Measurements from ENCODE around the gene KCNIP4.

Gene KCNIP4

DNA sequence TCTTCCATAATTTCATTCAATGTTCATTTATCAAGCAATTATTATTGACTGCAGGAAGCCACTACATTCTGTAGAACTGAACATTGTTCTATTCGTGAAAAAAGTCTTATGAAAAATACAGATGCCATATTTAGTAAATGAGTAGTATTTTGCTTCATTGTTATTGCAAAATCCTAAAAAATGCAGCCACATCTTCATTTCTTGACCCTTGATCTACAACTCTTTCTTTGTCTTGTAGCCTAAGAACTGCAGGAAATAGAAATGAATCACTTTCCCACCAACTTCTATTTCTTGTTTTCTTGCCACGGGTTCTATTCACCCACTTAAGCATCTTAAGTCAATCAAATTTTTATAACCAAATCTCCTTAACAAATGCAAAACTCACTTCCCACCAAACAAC lies 63.3 kb downstream of the KCNIP4 start:
- peaks cover 3% of the 10 kb centered on the region for H3K9me3 Mint-ChIP-seq
- H3K4me3 Mint-ChIP-seq, result no peak overlapping the region
- no peak overlapping the region for H3K27ac Mint-ChIP-seq
- no peaks in the 10 kb centered on the region for H3K4me1 Mint-ChIP-seq
- H3K36me3 Mint-ChIP-seq, result no peaks in the 10 kb centered on the region
- no peak for ATAC-seq
- no peaks in the 10 kb centered on the region for H3K27me3 Mint-ChIP-seq

- Mint-ChIP-seq H3K4me1 (no peaks in the 10 kb centered on the region), H3K9me3 (peaks cover 3% of the 10 kb centered on the region), H3K27me3 (no peaks in the 10 kb centered on the region), H3K27ac (no peak overlapping the region), H3K4me3 (no peak overlapping the region), H3K36me3 (no peaks in the 10 kb centered on the region)
- ATAC-seq, result no peak
Measured at GRCh38 chr4:21884615-21885014, 64.0 kb downstream of the KCNIP4 start.

GRCh38 chr4:21882051-21882839 lies 66.3 kb downstream of the KCNIP4 start:
- no peaks in the 10 kb centered on the region for H3K27me3 Mint-ChIP-seq
- no peak overlapping the region for H3K27ac Mint-ChIP-seq
- ATAC-seq, result no peak
- H3K36me3 Mint-ChIP-seq, result no peaks in the 10 kb centered on the region
- no peaks in the 10 kb centered on the region for H3K4me1 Mint-ChIP-seq
- no peak overlapping the region for H3K4me3 Mint-ChIP-seq
- H3K9me3 Mint-ChIP-seq, result peaks cover 3% of the 10 kb centered on the region

DNA sequence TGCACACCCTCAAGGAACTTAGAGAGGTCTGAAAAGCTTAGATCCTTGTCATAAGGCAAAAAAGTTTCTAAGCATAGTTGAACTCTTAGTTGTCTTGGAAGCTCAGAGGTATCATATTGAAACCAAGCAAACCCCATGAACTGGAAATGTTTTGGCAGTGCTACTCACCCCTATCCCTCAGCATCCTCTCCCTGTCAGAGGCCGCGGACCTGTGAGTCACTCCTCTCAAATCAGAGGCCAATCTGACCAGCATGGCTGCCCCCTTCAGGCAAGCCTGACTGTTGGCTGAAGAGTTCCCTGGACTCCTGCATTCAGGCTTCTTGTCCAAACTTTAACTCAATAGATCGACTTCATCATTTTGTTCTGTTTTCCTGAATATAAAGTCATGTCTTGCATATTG lies 69.4 kb downstream of the KCNIP4 start:
- ATAC-seq, result no peak
- Mint-ChIP-seq H3K4me1 (no peaks in the 10 kb centered on the region), H3K27me3 (no peaks in the 10 kb centered on the region), H3K4me3 (no peak overlapping the region), H3K27ac (no peak overlapping the region), H3K9me3 (no peaks in the 10 kb centered on the region), H3K36me3 (no peaks in the 10 kb centered on the region)

DNA sequence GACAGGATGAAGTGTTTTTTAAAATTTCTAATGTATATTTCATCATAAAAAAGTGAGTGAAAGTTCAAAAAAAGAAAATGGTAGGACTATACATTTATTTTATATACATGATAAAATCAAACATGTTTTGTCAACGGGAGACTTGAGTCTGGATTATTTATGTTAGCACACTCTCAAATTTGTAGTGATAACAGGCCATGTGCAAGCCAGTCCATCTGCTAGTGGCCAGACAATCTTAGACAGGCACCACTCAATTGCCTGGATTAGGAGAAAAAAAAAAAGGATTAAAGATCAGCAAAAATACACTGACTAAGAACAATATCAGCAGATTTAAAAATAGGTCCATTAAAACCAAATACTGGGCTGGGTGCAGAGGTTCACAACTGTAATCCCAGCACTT lies 71.9 kb downstream of the KCNIP4 start:
- Mint-ChIP-seq H3K27ac (no peak overlapping the region), H3K36me3 (no peaks in the 10 kb centered on the region), H3K4me3 (no peak overlapping the region), H3K9me3 (peaks cover 1% of the 10 kb centered on the region), H3K4me1 (no peaks in the 10 kb centered on the region), H3K27me3 (no peaks in the 10 kb centered on the region)
- no peak for ATAC-seq

GRCh38 chr4:21873145-21873544 lies 75.4 kb downstream of the KCNIP4 start:
- Mint-ChIP-seq H3K4me1 (no peaks in the 10 kb centered on the region), H3K9me3 (peaks cover 5% of the 10 kb centered on the region), H3K27ac (no peak overlapping the region), H3K36me3 (no peaks in the 10 kb centered on the region), H3K27me3 (no peaks in the 10 kb centered on the region), H3K4me3 (no peak overlapping the region)
- no peak for ATAC-seq

DNA sequence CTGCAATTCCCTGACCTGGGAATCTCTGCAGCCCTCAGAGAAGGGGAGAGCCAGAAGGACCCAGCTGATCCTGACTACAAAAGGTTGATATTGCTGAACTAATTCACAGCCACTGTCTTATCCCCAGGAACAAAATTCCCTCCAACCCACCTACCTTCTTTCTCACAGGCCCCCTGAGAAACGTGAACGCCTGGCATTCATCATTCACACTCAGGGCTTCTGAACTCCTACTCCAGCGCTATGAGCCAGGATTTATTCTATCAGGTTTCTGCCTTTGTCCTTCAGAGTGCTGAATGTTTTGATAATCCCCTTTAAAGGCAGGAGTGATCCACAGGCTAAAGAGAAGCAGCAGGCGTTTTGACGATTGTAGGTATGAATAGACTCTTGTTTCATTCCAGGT lies 76.5 kb downstream of the KCNIP4 start:
- ATAC-seq, result no peak
- peaks cover 5% of the 10 kb centered on the region for H3K9me3 Mint-ChIP-seq
- no peak overlapping the region for H3K4me3 Mint-ChIP-seq
- H3K27ac Mint-ChIP-seq, result no peak overlapping the region
- H3K27me3 Mint-ChIP-seq, result no peaks in the 10 kb centered on the region
- no peaks in the 10 kb centered on the region for H3K4me1 Mint-ChIP-seq
- no peaks in the 10 kb centered on the region for H3K36me3 Mint-ChIP-seq

- no peaks in the 10 kb centered on the region for H3K4me1 Mint-ChIP-seq
- no peaks in the 10 kb centered on the region for H3K36me3 Mint-ChIP-seq
- no peak overlapping the region for H3K27ac Mint-ChIP-seq
- H3K4me3 Mint-ChIP-seq, result no peak overlapping the region
- no peaks in the 10 kb centered on the region for H3K27me3 Mint-ChIP-seq
- peaks cover 6% of the 10 kb centered on the region for H3K9me3 Mint-ChIP-seq
- ATAC-seq, result no peak
Measured at GRCh38 chr4:21869978-21870745, 78.4 kb downstream of the KCNIP4 start.

GRCh38 chr4:21864686-21865085 lies 83.9 kb downstream of the KCNIP4 start:
- Mint-ChIP-seq H3K27me3 (no peaks in the 10 kb centered on the region), H3K4me3 (no peak overlapping the region), H3K27ac (no peak overlapping the region), H3K36me3 (no peaks in the 10 kb centered on the region), H3K4me1 (no peaks in the 10 kb centered on the region), H3K9me3 (peaks cover 8% of the 10 kb centered on the region)
- no peak for ATAC-seq

DNA sequence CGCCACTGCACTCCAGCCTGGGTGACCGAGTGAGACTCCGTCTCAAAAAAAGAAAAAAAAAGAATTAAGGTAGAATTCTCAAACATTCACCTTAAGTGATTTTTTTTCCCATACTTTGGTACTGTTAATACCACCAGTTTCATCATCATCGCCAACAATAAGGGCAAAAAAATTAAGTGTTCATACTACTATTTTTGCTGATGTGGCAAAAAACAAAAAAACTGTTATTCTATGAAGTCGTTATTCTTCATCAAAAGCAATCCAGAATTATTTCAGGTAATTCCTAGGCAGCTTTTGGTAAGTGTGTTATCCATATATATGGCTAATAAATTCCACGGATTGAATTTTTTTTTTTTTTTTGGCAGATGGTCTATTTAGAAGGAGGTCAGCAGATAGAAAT lies 85.7 kb downstream of the KCNIP4 start:
- Mint-ChIP-seq H3K4me3 (no peak overlapping the region), H3K27ac (no peak overlapping the region)

GRCh38 chr4:21858971-21859370 lies 89.6 kb downstream of the KCNIP4 start:
- no peaks in the 10 kb centered on the region for H3K27me3 Mint-ChIP-seq

More for the DNA sequence above, 85.7 kb downstream of the KCNIP4 start:
- Mint-ChIP-seq H3K36me3 (no peaks in the 10 kb centered on the region), H3K4me1 (no peaks in the 10 kb centered on the region), H3K27me3 (no peaks in the 10 kb centered on the region), H3K9me3 (peaks cover 8% of the 10 kb centered on the region)
- ATAC-seq, result no peak

GRCh38 chr4:21856754-21857153 lies 91.8 kb downstream of the KCNIP4 start:
- Mint-ChIP-seq H3K4me1 (no peaks in the 10 kb centered on the region), H3K4me3 (no peak overlapping the region), H3K36me3 (no peaks in the 10 kb centered on the region), H3K27ac (no peak overlapping the region), H3K9me3 (peaks cover 4% of the 10 kb centered on the region), H3K27me3 (no peaks in the 10 kb centered on the region)
- no peak for ATAC-seq

More at GRCh38 chr4:21858971-21859370, 89.6 kb downstream of the KCNIP4 start:
- no peak for ATAC-seq
- Mint-ChIP-seq H3K36me3 (no peaks in the 10 kb centered on the region), H3K4me1 (no peaks in the 10 kb centered on the region), H3K4me3 (no peak overlapping the region), H3K9me3 (peaks cover 5% of the 10 kb centered on the region), H3K27ac (no peak overlapping the region)

DNA sequence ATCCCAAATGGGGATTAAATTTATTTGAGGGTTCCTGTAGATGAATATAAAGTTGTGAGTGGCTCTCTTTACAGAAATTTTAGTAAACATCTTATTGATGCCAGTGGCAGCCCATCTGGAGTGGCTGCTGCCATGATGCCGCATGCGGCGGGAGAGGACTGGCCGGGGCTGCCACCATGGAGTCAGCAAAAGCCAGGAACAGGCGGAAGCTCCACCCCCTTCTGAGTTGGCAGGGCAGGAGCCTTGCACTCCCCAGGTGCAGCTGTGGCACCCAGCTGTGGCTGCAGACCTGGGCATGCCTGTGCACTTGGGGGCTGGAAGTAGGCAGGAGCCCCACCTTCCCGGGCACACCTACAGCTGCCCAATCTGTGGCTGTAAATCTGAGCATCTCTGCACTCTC lies 92.3 kb downstream of the KCNIP4 start:
- ATAC-seq, result no peak
- no peaks in the 10 kb centered on the region for H3K4me1 Mint-ChIP-seq
- H3K27me3 Mint-ChIP-seq, result no peaks in the 10 kb centered on the region
- no peak overlapping the region for H3K4me3 Mint-ChIP-seq
- no peak overlapping the region for H3K27ac Mint-ChIP-seq
- peaks cover 2% of the 10 kb centered on the region for H3K9me3 Mint-ChIP-seq
- H3K36me3 Mint-ChIP-seq, result no peaks in the 10 kb centered on the region

DNA sequence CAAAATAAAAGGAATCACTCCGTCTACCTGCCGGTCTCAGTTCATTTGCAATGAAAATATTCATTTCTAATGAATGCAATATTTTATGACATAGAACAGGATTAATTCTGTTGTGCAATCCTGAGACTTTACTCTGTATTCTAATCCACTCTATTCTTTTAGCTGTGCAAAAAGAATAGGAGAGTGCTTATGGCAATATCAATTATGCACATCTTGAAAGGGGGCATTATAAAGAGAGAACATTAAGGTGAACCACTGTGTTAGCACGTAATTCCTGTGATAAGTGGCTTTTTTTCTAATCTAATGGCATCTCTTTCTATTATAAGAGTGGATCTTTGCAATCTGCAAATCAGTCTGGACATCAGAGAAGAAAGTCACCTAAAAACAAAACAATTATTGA lies 99.5 kb downstream of the KCNIP4 start:
- no peaks in the 10 kb centered on the region for H3K4me1 Mint-ChIP-seq
- H3K27ac Mint-ChIP-seq, result no peak overlapping the region
- no peak overlapping the region for H3K4me3 Mint-ChIP-seq
- no peaks in the 10 kb centered on the region for H3K27me3 Mint-ChIP-seq
- peaks cover 2% of the 10 kb centered on the region for H3K9me3 Mint-ChIP-seq
- no peak for ATAC-seq
- no peaks in the 10 kb centered on the region for H3K36me3 Mint-ChIP-seq

- Mint-ChIP-seq H3K27ac (no peak overlapping the region), H3K4me3 (no peak overlapping the region)
Measured at GRCh38 chr4:21848021-21848420, 100.6 kb downstream of the KCNIP4 start.

DNA sequence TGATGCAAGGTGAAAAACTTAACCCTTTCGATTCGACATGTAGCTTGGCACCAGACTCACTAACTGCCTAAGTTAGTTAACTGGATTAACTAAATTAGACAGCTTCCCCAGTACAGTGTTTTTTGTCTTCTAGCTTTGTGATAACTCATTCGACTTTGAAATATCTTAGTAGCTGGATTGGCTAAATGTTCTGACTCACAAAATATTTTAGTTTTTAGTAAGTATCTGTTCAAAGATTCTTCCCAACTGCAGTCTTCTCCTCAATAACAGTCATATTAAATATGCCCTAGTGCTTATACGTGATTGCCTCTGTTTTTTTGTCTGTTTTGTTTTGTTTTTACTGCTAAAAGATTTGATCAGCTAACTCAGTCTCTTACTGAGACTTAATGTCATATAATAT lies 102.9 kb downstream of the KCNIP4 start:
- no peak overlapping the region for H3K4me3 Mint-ChIP-seq
- no peak overlapping the region for H3K27ac Mint-ChIP-seq
- no peaks in the 10 kb centered on the region for H3K9me3 Mint-ChIP-seq
- no peaks in the 10 kb centered on the region for H3K27me3 Mint-ChIP-seq
- no peak for ATAC-seq
- no peaks in the 10 kb centered on the region for H3K36me3 Mint-ChIP-seq
- H3K4me1 Mint-ChIP-seq, result no peaks in the 10 kb centered on the region

More at GRCh38 chr4:21848021-21848420, 100.6 kb downstream of the KCNIP4 start:
- ATAC-seq, result no peak
- H3K27me3 Mint-ChIP-seq, result no peaks in the 10 kb centered on the region
- H3K4me1 Mint-ChIP-seq, result no peaks in the 10 kb centered on the region
- no peaks in the 10 kb centered on the region for H3K9me3 Mint-ChIP-seq
- H3K36me3 Mint-ChIP-seq, result no peaks in the 10 kb centered on the region

Measured in stimulated activated memory B cell treated with anti-CD40 and anti-IgM and Interleukin-4, amounts not matched to agents 10 μg/mL and 1 μg/mL and 100 μg/mL, for 72 hours (primary cell).